Hematopoietic multipotent progenitor cell (in vitro differentiated cells): ENCODE measurements around the gene TPSAB1. TPM values are rescaled to one million over a fixed set of nuclear protein-coding genes. Genes with fewer than 3 reads are reported as not detected.
"Not testable (repeated sequence)": the region's sequence is repeated elsewhere in the genome, so short reads cannot be mapped to it uniquely, and the experiment has no call there.

Experiments
- DNase-seq, 3 donors: peaks; one replicate each; pipeline ENCODE4 v3.0.0-alpha.2; 2011 to 2015; ENCODE audit warnings: low read depth in 2 of 3, low spot score in 2 of 3
- total RNA-seq: library from RNA; depleted of rRNA; stranded (reverse); fragments of >200 nt; gene quantifications from one replicate; pipeline ENCODE4 v1.2.3, GENCODE V29; 2012

The TPSAB1 gene
- total RNA-seq, 1 donor: 72.2 TPM

DNA sequence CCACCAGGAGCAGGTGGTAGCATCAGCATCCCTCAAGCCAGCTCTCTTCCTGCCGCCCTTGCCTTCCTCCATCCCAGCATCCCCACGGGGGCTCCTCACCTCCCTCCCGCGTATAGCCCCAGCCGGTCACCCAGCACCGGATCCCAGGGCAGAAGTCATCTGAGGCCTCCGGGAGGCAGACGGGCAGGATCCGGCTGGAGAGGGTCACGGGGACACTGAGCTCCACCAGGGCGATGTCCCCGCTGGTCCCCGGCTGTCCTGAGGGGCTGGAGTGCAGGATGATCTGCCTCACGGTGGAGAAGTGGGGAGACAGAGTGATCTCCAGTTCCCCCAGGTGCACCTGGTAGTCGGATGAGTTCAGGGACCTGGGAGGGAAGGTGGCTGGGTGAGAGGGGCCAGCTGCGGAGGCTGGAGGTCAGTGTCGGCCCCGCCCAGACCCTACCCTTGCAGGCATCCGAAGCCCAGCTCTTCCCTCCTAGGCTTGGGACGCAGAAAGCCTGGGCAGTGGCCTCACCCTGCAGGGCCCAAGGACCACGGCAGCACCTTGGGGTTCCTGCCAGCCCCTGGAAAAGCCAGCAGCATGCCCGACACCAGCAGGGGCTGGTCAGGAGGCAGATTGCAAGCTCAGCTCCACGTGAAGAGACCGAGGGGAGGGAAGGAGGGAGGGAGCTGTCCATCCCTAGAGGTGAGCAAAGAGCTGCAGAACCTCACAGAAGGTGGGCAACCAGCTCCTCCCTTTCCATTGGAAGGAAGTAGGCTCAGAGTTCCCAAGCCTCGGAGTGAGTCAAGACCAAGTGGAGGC, 17.8 kb upstream of the TPSAB1 start:
- DNase-seq: no peak

DNA sequence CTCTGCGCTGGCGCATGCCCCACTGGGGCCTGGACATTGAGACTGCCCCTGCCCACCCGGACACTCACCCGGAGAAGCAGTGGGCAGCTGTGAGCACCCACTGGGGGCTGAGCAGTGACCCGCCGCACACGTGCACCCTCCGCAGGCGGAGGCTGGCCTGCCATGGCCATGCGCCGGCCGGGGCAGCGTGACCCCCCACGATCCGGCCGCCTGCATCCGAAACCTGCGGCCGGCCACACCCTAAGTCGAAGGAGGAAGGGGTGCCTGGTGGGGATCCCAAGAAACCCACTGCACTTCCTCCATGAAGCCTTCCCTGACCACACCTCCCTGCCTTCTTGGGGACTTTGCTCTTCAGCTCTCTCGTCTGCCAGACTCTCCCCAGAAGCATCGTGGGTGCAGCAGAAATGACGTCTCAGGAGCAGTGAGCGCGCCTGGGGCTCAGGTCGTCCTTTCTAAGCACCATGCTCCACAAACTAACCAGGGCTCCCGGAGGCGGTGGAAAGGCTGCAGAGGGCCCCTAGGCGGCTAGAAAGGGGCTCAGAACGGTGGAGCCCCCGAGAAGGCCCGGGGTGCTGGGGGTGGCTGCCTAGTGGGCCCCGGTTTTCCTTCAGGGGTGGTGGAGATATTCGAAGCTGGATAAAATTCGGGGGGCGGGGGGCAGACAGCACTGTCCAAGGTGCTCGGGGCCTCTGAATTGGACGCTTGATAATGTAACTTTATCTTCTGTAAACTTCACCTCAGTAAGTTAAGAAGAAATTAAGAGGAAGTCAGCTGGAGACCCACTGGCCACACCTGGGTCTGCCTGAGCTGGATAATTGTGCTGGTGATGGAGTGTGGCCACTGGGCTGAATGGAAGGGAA, 16.9 kb upstream of the TPSAB1 start:
- DNase-seq: no peak

DNA sequence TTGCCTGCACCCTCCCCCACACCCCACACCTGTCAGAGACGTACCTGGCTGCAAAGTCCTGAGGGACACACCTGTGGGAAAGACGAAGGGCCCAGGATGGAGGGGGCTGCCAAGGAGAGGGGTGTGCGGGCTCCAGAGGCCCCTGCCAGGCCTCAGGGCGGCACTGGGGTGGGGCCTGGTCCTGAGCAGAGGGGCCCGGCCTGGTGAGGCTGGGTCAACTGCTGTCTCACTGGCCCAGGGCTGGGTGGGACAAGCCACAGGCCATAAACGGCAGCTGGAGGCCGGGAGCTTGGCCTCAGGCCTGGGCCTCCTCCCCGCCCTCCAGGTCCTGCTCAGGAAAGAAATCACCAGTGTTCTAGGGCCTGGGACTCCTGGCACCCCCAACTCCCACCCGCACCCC, 15.9 kb upstream of the TPSAB1 start:
- DNase-seq: no peak

DNA sequence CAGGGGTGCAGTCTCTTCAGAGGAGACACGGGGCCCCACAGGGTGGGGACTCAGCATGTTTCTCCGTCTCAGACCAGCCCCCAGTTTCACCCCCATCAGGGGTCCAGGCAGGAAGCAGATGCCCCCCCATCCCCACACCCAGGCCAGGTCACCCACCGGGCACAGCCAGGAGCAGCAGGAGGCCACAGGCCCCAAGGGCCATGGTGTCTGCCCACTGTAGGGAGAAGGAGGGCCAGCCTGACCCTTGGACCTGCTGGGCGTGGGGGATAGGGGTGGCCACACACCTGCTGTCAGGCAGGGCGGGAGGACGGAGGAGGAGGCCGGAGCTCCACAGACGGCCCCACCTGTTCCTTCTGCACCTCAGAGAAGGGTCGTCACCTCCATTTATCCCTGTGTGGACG, 15.5 kb upstream of the TPSAB1 start, which contains the start of gene TPSG1:
TSS of gene TPSG1 (minus strand) at position 218 of the 401 bp plus-strand sequence. CDS start at position 202, 16 bp downstream.
- no peak for DNase-seq

DNA sequence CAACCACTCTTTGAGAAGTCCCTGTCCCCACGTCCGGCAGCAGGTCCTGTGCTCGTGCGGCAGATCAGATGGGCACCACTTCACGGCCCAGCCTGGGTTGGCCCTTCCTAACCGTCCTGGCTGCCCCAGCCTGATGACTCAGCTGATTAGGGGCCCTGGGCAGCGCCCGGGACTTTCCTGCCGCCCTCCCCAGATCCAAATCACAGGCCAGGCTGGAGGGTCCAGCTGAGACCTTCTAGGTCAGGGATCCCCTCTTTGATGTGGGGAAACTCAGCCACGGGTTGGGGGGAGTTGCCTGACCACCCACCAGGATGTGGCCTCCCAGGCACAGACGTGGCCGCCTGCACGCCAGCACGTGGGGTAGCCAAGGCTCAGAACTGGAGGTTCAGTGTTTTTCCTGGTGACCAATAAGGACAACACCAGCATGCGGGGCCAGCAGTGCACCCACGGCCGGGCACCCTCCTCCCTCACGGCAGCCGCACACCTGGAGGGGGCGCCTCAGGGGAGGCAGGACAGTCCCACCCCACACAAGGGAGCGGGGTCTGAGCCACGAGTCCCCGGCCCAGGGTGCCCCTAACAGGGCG, 14.7 kb upstream of the TPSAB1 start:
- DNase-seq: not testable (repeated sequence)

DNA sequence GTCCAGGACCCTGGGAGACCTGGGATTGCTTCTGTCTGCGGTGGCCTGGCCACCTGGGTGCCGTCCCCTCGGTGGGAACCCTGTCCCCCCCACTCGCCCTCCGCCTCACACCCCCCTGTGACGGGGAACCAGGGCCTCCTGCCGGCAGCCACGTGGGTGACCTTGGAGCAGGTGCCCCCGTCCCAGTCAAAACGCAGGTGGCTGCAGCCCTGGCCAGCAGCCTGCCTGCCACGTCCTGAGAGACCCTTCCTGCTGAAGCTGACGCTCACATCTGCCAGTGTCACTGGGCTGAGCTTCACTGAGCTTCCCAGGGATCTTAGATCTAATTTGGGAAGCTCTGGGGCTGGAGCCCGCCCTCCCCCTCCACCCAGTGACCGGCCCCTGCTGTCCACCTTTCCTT, 13.8 kb upstream of the TPSAB1 start:
- not testable (repeated sequence) for DNase-seq

DNA sequence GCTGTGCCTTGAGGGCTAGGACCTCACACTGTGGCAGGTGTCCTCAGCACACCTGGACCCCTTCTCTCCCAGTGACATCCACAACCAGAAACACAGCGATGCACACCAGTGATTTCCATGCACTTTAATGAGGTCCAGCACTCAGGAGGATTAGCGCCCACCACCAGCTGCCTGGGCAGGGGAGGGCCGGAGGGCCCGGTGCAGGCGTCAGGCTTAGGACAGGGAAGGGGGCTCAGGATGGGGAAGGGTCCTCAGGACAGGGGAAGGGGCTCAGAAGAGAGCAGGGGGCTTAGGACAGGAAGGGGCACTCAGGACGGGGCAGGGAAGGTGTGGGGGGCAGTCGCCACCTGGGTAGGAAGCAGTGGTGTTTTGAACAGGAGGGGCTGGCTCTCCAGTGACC, 12.3 kb upstream of the TPSAB1 start:
- DNase-seq: not testable (repeated sequence)

DNA sequence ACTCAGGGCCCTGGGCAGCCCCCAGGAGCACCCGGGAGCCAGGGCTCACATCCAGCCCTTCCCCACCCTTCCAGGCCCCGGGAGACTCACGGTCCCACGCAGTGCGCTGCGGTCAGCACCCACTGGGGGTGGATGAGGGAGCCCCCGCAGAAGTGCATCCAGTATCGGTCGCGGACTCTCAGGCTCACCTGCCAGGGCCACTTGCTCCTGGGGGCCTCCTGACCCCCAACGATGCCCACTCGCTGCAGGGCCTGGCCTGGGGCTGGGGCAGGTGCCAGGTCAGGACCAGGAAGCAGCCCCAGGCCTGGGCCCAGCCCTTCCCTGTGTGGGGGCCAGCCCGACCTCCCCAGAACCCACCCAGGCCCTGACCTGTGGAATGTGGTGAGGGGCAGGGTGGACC, 11.0 kb upstream of the TPSAB1 start:
- not testable (repeated sequence) for DNase-seq

DNA sequence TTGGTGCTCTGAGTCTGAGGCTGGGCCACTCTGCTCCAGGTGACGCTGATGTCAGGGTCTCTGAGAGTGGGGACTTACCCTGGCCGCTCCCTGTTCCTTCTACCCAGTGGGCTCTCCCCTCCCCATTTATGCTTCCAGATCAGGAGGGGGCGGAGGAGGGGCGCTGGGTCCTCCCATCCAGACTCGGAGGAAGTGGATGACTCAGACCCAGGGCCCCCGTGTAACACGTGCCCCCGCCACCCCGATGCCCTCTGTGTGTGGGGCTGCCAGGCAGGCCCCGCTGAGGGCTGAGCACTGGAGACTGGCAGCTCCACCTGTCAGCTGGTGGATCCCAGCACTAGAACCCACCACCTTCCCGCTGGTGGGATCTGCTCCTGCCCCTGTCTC, 10.4 kb upstream of the TPSAB1 start, which contains the start of gene TPSB2:
TSS of gene TPSB2 (minus strand) at position 101 of the 387 bp plus-strand sequence. CDS start 233 bp downstream, outside the sequence.
- DNase-seq: not testable (repeated sequence)

DNA sequence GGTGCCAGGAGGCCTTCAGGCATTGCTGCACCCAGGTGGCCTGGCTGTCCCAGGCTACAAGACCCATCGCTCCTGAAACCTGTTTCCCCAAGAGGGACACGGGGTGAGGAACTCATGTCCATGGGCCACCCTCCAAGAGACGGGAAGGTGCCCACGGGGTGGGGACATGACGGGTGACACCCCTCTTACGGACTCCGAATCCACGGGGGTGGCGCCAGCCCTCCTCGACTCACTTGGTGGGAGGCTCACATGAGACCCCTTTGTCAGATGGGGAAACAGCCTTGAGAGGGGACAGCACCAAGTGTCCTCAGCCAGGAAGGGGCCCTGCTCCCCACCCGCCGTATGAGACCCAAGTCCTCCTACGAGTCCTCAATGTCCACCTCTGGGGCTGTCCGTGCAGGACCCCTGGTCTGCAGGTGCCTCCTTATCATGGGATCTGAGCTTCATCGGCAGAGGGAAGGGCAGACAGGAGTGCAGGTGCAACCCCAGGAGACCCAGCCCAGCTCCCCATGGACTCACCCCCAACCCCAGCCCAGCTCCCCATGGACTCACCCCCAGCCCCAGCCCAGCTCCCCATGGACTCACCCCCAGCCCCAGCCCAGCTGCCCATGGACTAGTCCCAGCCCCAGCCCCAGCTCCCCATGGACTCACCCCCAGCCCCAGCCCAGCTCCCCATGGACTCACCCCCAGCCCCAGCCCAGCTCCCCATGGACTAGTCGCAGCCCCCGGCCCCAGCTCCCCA, 9.9 kb upstream of the TPSAB1 start:
- DNase-seq: not testable (repeated sequence)

DNA sequence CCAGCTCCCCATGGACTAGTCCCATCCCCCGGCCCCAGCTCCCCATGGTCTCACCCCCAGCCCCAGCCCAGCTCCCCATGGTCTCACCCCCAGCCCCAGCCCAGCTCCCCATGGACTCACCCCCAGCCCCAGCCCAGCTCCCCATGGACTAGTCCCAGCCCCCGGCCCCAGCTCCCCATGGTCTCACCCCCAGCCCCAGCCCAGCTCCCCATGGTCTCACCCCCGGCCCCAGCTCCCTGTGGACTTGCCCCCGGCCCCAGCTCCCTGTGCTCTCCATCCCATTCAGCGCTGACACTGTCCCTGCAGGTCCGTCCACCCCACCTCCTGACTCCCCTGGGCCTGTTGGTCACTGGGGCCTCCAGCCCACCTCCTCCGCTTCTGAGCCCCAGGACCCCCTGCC, 9.2 kb upstream of the TPSAB1 start:
- DNase-seq: not testable (repeated sequence)

DNA sequence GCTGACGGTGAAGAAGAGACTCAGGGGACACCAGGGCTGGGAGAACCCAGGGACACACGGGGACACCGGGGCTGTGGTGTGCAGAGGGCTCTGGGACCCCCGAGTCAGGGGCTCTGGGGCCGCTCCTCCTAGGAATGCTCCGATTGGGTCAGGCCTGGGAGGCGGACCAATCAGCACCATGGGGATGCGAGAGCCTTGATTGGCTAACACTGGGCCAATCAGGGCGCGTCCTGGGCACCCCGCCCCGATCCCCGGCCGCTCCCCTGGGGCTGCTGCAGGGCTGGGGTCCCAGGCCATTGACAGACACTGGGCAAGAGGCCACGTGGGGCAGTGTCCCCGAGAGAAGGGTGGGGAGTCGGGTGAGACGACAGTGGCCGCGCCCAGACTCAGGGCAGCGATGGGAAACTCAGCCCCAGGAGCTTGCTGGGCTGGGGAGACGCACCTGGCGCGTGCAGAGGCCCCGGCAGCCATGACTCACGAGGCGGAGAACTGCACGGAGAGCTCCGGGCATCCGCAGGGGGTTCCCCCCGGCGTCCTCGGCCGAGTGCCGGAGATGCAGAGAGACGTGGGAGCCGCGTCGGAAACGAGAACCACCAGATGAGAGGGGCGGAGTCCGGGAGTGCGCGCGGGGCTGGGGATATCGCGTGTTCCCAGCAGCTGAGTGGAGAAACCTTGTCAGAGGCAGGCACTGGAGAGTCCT, 8.3 kb upstream of the TPSAB1 start:
- not testable (repeated sequence) for DNase-seq

DNA sequence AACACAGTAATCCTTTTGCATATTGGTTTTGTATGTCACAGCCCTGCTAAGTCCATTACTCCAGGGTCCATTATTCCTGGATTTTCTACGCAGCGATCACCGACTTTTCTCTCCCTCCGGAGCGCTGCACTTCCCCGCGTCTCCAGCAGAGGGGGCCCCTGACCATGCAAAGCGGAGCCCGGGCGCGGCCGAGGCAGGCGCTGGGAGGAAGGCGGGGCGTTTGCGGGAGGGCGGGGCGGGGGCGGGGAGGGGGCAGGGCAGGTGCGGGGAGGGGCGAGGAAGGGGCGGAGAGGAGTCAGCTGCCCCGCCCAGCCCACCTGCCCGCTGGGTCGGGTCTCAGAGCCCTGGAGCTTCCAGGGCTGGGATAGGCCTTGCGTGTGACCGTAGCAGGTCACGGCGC, 3.8 kb upstream of the TPSAB1 start:
- not testable (repeated sequence) for DNase-seq

DNA sequence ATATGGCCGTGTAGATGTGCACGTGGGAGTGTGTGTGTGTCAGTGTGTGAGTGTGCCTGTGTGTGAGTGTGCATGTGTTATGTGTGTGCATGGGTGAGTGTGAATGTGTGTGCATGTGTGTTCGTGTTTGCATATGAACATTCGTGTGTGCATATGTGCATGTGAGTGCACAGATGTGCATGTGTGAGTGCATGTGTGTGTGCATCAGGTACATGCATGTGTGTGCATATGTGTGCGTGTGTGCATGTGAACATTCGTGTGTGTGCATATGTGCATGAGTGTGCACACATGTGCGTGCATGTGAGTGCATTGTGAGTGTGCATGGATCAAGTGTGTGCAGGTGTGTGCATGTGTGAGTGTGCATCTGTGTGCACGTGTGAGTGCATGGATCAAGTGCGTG, 2.5 kb upstream of the TPSAB1 start:
- DNase-seq: no peak

DNA sequence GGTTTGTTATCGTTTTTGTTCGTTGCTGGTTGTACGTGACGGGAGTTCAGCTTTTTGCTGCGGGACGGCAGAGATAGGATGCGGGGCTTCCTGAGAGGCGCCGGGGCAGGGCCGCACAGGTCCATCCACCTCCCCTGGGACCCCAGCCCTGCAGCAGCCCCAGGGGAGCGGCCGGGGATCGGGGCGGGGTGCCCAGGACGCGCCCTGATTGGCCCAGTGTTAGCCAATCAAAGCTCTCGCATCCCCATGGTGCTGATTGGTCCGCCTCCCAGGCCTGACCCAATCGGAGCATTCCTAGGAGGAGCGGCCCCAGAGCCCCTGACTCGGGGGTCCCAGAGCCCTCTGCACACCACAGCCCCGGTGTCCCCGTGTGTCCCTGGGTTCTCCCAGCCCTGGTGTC, 1.6 kb upstream of the TPSAB1 start:
- not testable (repeated sequence) for DNase-seq

DNA sequence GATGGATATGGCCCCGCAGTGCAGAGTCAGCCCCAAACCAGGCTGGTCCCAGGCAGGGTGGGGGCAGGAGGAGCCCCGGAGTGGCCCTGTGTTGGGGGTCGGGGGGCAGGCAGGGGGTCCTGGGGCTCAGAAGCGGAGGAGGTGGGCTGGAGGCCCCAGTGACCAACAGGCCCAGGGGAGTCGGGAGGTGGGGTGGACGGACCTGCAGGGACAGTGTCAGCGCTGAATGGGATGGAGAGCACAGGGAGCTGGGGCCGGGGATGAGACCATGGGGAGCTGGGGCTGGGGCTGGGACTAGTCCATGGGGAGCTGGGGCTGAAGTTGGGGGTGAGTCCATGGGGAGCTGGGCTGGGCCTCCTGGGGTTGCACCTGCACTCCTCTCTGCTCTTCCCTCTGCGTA, 930 bp upstream of the TPSAB1 start:
- not testable (repeated sequence) for DNase-seq

DNA sequence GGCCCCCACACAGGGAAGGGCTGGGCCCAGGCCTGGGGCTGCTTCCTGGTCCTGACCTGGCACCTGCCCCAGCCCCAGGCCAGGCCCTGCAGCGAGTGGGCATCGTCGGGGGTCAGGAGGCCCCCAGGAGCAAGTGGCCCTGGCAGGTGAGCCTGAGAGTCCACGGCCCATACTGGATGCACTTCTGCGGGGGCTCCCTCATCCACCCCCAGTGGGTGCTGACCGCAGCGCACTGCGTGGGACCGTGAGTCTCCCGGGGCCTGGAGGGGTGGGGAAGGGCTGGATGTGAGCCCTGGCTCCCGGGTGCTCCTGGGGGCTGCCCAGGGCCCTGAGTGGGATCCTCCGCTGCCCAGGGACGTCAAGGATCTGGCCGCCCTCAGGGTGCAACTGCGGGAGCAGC, 576 bp downstream of the TPSAB1 start:
- DNase-seq: not testable (repeated sequence)

DNA sequence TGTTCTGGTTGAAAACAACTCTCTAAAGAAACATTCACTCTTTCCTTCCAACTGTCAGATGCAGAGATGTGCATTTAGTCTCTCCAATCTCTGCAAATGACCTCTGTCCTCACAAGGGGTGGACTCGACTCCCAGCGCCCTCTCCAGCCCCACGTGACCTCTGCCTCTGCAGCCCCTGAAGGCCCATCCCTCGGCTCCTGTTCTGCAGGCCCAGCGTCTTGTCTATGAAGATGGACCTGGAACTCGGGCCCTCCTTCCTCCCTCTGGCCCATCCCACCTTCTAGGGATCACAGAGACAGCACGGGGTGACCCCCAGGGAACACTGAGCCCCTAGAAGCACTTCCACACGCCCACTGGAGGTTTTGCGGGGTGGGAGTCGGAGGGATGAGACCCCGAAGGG, 2.9 kb downstream of the TPSAB1 start:
- not testable (repeated sequence) for DNase-seq

DNA sequence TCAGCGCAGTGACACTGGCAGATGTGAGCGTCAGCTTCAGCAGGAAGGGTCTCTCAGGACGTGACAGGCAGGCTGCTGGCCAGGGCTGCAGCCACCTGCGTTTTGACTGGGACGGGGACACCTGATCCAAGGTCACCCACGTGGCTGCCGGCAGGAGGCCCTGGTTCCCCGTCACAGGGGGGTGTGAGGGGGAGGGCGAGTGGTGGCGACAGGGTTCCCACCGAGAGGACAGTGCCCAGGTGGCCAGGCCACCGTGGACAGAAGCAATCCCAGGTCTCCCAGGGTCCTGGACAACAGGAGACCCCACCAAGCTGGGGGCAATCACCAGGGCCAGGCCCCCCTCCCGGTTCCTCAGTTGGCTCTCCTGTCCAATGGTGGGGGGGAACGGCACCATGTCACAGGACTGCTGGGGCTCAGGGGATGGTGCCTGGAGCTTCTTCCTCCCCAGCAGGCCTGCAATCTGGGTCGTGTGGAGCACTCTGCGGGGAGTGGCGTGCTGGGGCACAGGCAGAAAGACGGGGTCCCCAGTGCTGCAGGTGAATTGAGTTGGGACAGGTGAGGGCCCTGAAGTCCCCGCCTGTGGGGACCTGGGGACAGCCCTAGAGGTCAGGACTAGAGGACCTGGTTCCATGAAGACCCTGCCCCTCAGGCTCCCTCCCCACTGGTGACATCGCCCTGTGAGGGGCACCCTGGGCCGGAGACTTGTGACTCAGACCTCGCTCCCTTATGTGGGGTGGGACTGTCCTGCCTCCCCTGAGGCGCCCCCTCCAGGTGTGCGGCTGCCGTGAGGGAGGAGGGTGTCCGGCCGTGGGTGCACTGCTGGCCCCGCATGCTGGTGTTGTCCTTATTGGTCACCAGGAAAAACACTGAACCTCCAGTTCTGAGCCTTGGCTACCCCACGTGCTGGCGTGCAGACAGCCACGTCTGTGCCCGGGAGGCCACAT, 3.7 kb downstream of the TPSAB1 start:
- not testable (repeated sequence) for DNase-seq
